ENCODE measurements around the gene CEP85L. TPM values are rescaled to one million over a fixed set of nuclear protein-coding genes. Genes with fewer than 3 reads are reported as not detected.
A peak's percentile ranks its signal among the peaks of the same experiment; 100 is the strongest.

Gene CEP85L
- total and polyA plus RNA-seq, 2 of the 4 experiments (the other 2 are of a cell fraction): 2.3 to 25.6 TPM

DNA sequence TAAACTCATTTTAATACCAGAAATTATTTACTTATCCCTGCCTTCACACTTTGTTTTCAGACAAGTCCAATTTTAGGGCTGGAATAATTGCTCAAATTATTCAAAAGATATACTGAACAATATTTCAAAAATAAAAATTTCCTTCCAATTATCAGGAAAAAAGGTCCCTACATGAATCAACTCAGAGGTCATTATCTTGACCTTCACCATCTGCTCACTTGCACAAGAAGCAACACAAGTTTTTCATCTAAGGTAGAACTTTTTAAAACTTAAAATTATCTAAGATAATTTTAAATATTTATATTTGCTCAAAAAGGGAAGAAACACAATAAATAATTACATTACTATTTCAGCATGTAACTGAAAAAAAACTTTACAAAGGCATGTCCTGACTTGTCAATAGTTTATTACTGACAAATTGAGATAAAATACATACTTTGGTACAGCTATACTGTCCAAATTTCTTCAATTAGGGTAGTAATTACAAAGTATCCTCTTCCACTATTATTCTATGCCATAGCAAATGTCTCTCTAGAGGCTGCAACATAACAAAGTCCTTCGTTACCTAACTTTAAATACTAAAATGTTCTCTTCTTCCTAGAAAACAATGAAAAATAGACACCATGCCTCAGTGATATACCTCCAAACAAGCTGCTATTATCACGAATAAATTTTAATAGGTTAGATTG lies 2.4 kb downstream of the CEP85L start:
- no peaks in the 10 kb centered on the region for H3K27me3 ChIP-seq (ENCODE audit: control insufficient read depth, insufficient read depth, low read length)
- H3K18ac ChIP-seq (ENCODE audit: low read depth, low read length): peak overlapping the region; percentile 4
- H3K23ac ChIP-seq (ENCODE audit: low read depth, low read length): no peak overlapping the region
- no peak overlapping the region for H3K4ac ChIP-seq (ENCODE audit: low read depth, low read length)
- ATAC-seq (ENCODE audit: low read depth) (no peak), DNase-seq (peak; percentile 37)
- in situ Hi-C loops (cut with MboI; ENCODE audit: low sequenced_read_pairs) (no loop called here), dilution Hi-C loops (cut with HindIII; ENCODE audit: low sequenced_read_pairs, unreplicated experiment) (no loop called here), intact Hi-C loops (cut with micrococcal nuclease) (no loop called here)
- H3K36me3 ChIP-seq (ENCODE audit: control insufficient read depth, insufficient read depth, low read length): no peaks in the 10 kb centered on the region
- no CpG with 5 or more reads among the region's 2 CpGs for WGBS, 2 experiments (ENCODE audit: extremely low coverage in 2 of 2, insufficient read length in 1 of 2)
- H3K79me1 ChIP-seq (ENCODE audit: low read depth in 1 of 2, low read length in 2 of 2): peaks cover 13 to 27% of the 10 kb centered on the region in 2 experiments; a peak in 3 of 4 replicates
- ChIA-PET POLR2A (ENCODE audit: unreplicated experiment) (no interaction called here), CTCF (no interaction called here)
- peak overlapping the region; percentile 36; the same call in 1 of the 2 replicates for H3K27ac ChIP-seq (ENCODE audit: insufficient read depth, low read length)
- TF ChIP-seq SMC3 (IDR thresholded peaks at IDR 0.05; ENCODE audit: low read depth, low read length) (no peak), MAFK (IDR thresholded peaks at IDR 0.05; ENCODE audit: low read depth, low read length) (no peak), CEBPB (IDR thresholded peaks at IDR 0.05; ENCODE audit: low read depth, low read length) (no peak), CHD1 (IDR thresholded peaks at IDR 0.05; ENCODE audit: low read depth, low read length) (no peak), ELK1 (IDR thresholded peaks at IDR 0.05; ENCODE audit: borderline replicate concordance, low read depth, low read length) (no peak), FOS (IDR thresholded peaks at IDR 0.05; ENCODE audit: low read depth, low read length) (no peak), POLR2A (IDR thresholded peaks at IDR 0.05; ENCODE audit: low read depth, low read length) (no peak)
- H2BK5ac ChIP-seq (ENCODE audit: low read depth, low read length, poor library complexity, severe bottlenecking): peak overlapping the region; percentile 64
- H4K5ac ChIP-seq (ENCODE audit: low read depth, low read length): no peak overlapping the region
- peak overlapping the region; percentile 83 for H3K4me2 ChIP-seq (ENCODE audit: low read depth, low read length)
- H2BK15ac ChIP-seq (ENCODE audit: low read depth, low read length): no peak overlapping the region
- H3K9me3 ChIP-seq (ENCODE audit: control insufficient read depth, insufficient read depth, low read length): no peaks in the 10 kb centered on the region
- H3K14ac ChIP-seq (replicated peaks; ENCODE audit: low read depth, low read length): no peak overlapping the region
- no peak overlapping the region for H2BK20ac ChIP-seq (ENCODE audit: low read depth, low read length)
- peak overlapping the region; percentile 98 for H3K4me3 ChIP-seq (ENCODE audit: insufficient read depth, low read depth, low read length)
- no peak overlapping the region; a peak in 1 of 4 replicates for H4K8ac ChIP-seq (ENCODE audit: low read depth in 2 of 2, low read length in 2 of 2)
- H4K91ac ChIP-seq (ENCODE audit: insufficient read depth, low read depth, low read length): no peak overlapping the region
- H2BK120ac ChIP-seq (ENCODE audit: low read depth, low read length): no peak overlapping the region
- H3K4me1 ChIP-seq (ENCODE audit: control insufficient read depth, insufficient read depth, low read length): peaks cover 1% of the 10 kb centered on the region; the same call in 1 of the 2 replicates
- no TSS peak for BruUV-seq (replicated peaks)
- H3K9me1 ChIP-seq (ENCODE audit: insufficient read depth, low read length): peaks cover 10% of the 10 kb centered on the region; the same call in 1 of the 2 replicates
- H3K9ac ChIP-seq (ENCODE audit: low read depth, low read length): no peak overlapping the region
- no peak overlapping the region for H3K56ac ChIP-seq (ENCODE audit: extremely low read depth, insufficient read depth, low read length)
- H2AFZ ChIP-seq (replicated peaks; ENCODE audit: low read length, poor library complexity): no peak overlapping the region
- H2AK5ac ChIP-seq (ENCODE audit: low read depth, low read length): no peak overlapping the region
- H4K20me1 ChIP-seq (ENCODE audit: insufficient read depth, low read length): peaks cover 14% of the 10 kb centered on the region; the same call in 1 of the 2 replicates
- no peak overlapping the region for H2AK9ac ChIP-seq (replicated peaks; ENCODE audit: low read depth, low read length, poor library complexity)
